DMS79 treated with DMSO at 0.1 percent for 48 hours (cell line): ENCODE measurements around the gene RNASE7.

Experiments
- DNase-seq: peaks from one replicate; lab custom pipeline; 2025; lab: John Stamatoyannopoulos, UW

Gene RNASE7

DNA sequence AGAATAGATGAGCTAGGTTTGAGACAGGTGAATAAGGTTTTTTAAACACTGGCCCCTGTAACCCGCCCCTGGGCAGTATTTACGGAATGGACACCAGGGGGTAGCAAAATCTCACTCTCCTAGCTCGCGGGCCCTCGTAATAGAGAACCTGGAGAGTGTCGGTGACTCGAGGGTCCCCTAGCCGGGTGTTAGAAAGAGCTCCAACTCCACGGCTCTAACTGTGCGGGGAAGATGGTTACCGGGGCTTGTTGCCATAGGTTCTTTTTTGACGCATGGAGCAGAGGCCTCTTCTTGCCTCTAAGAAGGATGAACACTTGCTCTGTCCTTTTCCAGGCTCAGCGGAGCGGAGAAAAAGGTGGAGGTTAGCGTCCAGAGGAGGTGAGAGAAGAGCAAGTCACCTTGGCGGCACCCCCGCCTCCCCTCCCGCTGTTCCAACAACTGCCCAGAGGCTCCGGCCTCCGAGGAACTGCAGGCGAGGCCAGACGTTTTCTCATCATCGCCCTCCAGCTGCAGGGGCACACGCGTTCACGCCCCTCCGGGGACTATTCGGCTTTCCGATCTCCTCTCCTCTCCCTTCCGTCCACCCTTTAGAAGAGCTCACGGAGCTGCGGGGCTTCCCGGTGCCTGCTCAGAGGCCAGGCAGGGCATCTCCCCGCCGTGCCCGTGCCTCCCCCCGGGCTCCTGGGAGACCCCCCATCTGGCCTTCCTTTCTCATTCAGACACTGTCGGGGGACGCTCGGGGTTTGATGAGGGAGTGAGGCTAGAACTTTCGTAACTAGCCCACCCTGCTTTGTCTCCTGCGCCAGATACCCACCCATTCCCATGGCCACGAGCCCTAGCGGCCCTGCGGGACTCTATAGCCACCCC is 26.6 kb downstream of the RNASE7 start:
- DNase-seq: peak; percentile 96

- peak; percentile 73 for DNase-seq
Observed at GRCh38 chr14:21069388-21070082, 27.4 kb downstream of the RNASE7 start.

DNA sequence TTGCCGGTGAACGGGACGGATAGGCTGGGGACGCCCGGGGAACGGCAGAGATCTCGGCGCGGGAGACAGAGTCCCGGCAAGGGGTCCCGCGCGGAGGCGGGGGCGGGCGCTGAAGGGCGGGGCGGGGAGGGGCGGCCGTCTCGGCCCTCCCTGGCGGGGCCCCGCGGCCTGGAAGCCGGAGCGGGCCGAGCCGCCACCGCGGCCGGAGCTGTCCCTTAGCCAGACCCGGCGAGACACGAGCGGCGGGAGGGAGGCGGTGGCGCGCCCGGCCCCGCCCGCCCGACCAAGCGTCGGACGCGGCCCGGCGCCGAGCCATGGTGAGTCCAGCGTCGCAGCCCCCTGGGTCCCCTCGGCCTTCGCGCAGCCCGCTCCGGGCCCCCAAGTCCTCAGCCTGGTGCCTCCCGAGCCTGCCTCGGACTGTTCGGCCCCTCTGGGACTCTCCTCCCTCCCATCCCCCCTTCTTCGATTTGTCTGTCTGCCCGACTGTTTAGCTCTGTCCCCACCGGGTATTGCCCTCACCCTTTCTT is 28.0 kb downstream of the RNASE7 start, which contains the start of gene ARHGEF40:
Gene ARHGEF40, plus strand, starts transcription at position 222 of the 527 bp plus-strand sequence. Its CDS starts 93 bp downstream, at position 315.
- DNase-seq: no peak

DNA sequence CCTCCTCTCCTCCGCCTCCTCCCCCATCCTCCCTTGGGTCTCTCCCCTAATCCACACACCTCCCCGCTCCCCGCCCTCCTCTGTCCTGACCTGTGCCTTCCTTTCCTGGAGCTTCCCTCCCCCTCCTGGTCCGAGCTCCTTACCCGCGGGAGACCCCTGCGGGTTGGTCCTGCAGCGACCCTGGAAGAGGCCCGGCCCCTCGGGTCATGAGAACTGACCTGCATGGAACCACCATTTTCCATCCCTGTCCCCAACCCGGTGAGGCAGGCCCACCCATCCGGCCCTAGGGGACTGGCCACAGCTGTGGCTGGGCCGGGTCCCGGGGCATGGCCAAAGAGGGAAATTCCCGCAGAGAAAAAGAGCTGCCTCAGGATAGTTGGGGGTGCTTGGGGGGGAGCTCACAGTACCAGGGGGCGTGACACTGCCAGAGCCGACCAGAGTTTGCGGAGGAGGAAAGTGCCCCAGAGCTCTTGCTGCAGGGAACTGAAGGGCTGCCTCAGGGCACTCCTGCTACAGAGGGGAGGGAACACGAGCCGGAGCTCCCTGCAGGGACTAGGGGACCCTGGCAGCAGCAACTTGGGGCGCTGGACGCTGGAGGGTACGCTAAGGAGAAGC is 28.6 kb downstream of the RNASE7 start:
- peak; percentile 71 for DNase-seq

- peak; percentile 84 for DNase-seq
Observed at GRCh38 chr14:21071225-21072030, 29.3 kb downstream of the RNASE7 start.

- no peak for DNase-seq
Observed at GRCh38 chr14:21072031-21072473, 29.9 kb downstream of the RNASE7 start.

- DNase-seq: no peak
Observed at GRCh38 chr14:21072781-21073339, 30.7 kb downstream of the RNASE7 start.

- no peak for DNase-seq
Observed at GRCh38 chr14:21073921-21074320, 31.8 kb downstream of the RNASE7 start.

GRCh38 chr14:21074398-21075272 is 32.5 kb downstream of the RNASE7 start:
- no peak for DNase-seq

DNA sequence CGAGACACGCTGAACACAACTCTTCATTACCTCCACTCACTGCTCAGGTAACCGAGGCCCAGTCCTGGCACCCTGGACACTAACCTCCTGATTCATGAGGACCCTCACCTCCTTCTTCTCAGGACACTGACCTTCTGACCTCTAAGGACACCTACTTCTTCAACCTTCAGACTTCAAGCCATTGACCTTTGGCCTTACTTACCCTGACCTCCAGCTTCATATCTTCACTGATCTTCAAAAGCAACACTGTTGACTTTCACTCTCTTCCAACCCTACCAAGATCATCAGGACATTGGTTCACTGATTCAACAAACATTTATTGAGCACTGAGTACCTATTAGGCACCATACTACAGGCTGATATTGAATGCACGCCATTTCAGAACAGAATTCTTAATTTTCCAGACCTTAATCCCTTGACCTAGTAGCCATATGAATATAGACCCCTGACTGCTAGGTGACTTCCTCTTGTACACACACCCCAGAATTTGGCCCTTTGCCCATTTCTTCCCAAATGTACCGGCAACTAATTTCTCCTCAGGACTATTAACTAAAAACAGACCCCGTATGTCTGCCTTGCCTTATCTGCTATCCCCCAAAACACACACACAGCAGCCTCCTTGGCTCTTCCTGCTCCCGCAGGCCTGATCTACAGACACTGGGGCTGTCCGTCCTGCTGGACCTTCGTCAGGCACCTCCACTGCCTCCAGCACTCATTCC is 33.7 kb downstream of the RNASE7 start:
- peak; percentile 13 for DNase-seq

- no peak for DNase-seq
Observed at GRCh38 chr14:21077672-21078071, 35.5 kb downstream of the RNASE7 start.

DNA sequence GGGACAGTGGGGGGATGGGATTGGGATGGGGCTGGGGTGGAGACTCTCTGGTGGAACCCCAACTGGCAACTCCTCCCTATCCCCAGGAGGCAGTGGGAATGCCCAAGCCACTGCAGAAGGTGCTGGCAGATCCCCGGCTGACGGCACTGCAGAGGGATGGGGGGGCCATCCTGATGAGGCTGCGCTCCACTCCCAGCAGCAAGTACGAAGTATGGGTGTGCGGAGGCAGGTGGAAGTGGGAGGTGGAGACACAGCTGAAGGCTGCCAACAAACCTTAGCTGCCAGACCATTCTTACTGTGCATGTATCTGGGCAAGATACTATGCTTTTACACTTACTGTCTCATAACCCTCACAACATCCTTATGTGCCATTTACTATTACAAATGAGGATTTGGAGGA is 36.1 kb downstream of the RNASE7 start:
- DNase-seq: no peak

- no peak for DNase-seq
Observed at GRCh38 chr14:21078726-21079125, 36.6 kb downstream of the RNASE7 start.

GRCh38 chr14:21081521-21082142 is 39.5 kb downstream of the RNASE7 start:
- DNase-seq: no peak

DNA sequence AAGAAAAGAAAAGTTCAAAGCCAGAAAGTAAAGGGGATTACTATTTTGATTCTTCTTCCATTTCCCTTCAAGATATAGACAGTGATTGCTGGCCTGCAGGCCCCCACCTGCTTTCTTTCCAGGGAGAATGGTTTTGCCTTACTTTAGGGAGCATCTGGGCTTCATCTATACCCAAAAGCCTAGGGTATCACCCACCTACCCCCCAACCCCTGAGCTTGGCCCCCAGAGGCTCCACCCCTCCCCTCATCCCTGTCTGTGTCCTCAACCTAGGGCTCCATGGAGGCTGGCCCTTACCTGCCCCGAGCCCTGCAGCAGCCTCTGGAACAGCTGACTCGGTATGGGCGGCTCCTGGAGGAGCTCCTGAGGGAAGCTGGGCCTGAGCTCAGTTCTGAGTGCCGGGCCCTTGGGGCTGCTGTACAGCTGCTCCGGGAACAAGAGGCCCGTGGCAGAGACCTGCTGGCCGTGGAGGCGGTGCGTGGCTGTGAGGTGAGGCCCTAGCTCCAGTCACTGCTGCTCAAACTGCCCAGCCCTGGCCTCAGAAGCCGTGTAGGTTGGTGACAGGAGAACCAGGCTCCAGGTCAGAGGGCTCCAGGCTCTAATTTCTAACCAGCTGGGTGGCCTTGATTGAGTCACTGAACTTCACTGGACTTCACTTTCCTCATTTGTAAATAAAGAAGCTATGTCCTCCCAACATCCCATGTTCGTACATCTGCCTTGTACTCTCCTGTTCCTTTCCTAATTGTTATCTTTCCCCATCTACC is 41.6 kb downstream of the RNASE7 start:
- no peak for DNase-seq

DNA sequence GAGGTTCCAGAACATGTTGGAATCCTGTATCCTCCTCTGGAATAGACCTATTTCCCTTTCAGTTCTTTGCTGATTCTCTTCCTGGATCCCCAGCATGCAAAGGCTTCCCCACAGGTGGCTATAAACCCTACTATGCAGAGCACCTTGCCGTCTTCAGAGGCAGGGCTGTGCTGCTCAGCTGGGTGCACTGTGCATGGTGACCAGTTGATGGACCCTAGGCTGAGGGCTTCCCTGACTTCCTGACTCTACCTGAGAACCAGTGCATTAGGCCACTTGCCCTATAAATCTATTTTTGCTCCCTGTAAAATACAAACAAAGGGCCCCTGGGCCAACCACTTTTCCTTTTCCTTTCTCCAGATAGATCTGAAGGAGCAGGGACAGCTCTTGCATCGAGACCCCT is 42.2 kb downstream of the RNASE7 start:
- no peak for DNase-seq

DNA sequence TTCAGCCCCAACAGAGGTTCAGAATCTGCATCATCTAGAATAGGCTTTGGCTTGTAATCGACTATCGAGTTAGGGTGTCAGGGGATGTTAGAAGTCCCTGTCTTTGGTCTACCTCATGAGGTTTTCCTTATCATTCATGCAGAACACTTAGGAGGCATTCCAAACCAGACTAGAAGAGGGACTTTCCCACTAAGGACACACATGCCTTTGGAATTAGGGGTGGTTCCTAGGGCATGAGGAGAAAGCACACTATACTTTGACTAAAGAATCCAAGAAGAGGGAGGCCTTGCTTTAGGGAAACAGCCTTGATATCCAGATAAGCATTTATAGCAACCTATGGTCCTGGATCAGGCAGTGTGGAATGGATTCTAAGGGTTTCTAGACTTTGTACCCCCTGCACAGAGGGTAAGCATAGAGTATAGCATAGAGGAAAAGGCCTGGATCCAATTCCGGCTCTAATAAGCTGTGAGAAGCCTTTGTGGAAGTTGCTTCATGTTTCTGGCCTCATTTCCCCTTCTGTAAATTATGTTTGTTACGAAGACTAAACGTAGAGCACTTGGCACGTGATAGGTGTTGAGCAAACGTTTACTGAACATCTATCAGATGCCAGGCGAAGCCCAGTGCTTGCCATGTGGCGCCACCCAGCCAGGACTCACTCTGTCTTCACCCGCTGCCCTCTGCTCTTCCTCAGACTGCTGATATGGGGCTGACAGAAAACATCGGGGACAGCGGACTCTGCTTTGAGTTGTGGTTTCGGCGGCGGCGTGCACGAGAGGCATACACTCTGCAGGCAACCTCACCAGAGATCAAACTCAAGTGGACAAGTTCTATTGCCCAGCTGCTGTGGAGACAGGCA is 43.1 kb downstream of the RNASE7 start:
- peak; percentile 25 for DNase-seq
